ENCODE results near the gene DRC7.
A peak's percentile ranks its signal among the peaks of the same experiment; 100 is the strongest.

The DRC7 gene

GRCh38 chr16:57751539-57752202 is 57.1 kb downstream of the DRC7 start:
- DNase-seq (ENCODE audit: low spot score) = no peak

GRCh38 chr16:57752203-57752580 is 57.6 kb downstream of the DRC7 start:
- no peak for DNase-seq (ENCODE audit: low spot score)

GRCh38 chr16:57752581-57753447 is 58.2 kb downstream of the DRC7 start:
- DNase-seq (ENCODE audit: low spot score) = no peak

GRCh38 chr16:57753448-57754353 is 59.1 kb downstream of the DRC7 start:
- no peak for DNase-seq (ENCODE audit: low spot score)

- no peak for DNase-seq (ENCODE audit: low spot score)
Observed at GRCh38 chr16:57754354-57755060, 59.9 kb downstream of the DRC7 start.

- DNase-seq (ENCODE audit: low spot score) = no peak
Observed at GRCh38 chr16:57755061-57755684, 60.6 kb downstream of the DRC7 start.

GRCh38 chr16:57755726-57756423 is 61.3 kb downstream of the DRC7 start:
- DNase-seq (ENCODE audit: low spot score) = no peak

GRCh38 chr16:57756424-57757325 is 62.1 kb downstream of the DRC7 start:
- no peak for DNase-seq (ENCODE audit: low spot score)

- peak; percentile 87 for DNase-seq (ENCODE audit: low spot score)
Observed at GRCh38 chr16:57757326-57757786, 62.8 kb downstream of the DRC7 start.

- DNase-seq (ENCODE audit: low spot score) = no peak
Observed at GRCh38 chr16:57757883-57758282, 63.3 kb downstream of the DRC7 start.

GRCh38 chr16:57758331-57759117 is 63.9 kb downstream of the DRC7 start:
- no peak for DNase-seq (ENCODE audit: low spot score)

- DNase-seq (ENCODE audit: low spot score) = no peak
Observed at GRCh38 chr16:57759131-57759530, 64.5 kb downstream of the DRC7 start.

GRCh38 chr16:57759541-57760356 is 65.1 kb downstream of the DRC7 start:
- DNase-seq (ENCODE audit: low spot score) = no peak

GRCh38 chr16:57760357-57761160 is 66.0 kb downstream of the DRC7 start:
- DNase-seq (ENCODE audit: low spot score) = no peak

GRCh38 chr16:57761301-57761700 is 66.7 kb downstream of the DRC7 start:
- no peak for DNase-seq (ENCODE audit: low spot score)

- DNase-seq (ENCODE audit: low spot score) = no peak
Observed at GRCh38 chr16:57761957-57762356, 67.4 kb downstream of the DRC7 start.
